NCI-H2107 treated with DMSO at 0.1 percent for 48 hours (cell line): ENCODE measurements around the gene LAMTOR1.

ENCODE experiments used
- DNase-seq: peaks from one replicate; lab custom pipeline; 2025; ENCODE audit not compliant: unreplicated experiment; lab: John Stamatoyannopoulos, UW

Gene LAMTOR1

DNA sequence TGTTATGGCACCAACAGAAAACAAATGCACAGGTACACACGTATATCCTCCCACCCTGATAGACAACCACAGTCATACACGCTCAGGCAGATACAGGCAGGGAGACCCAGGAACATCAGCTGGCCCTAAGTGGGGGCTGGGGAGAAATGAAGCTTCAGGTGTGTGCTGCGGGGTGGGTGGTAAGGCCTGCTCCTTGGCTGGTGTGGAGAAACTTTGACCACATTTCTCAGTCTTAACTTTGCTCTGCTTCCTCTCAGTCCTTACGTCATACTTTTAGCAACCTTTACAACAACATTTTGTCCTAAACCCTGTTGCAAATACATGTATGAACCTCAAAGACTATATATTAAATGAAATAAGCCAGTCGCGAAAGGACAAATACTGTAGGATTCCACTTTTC is 16.1 kb upstream of the LAMTOR1 start:
- no peak for DNase-seq

- no peak for DNase-seq
Observed at GRCh38 chr11:72116019-72116755, 13.1 kb upstream of the LAMTOR1 start.

DNA sequence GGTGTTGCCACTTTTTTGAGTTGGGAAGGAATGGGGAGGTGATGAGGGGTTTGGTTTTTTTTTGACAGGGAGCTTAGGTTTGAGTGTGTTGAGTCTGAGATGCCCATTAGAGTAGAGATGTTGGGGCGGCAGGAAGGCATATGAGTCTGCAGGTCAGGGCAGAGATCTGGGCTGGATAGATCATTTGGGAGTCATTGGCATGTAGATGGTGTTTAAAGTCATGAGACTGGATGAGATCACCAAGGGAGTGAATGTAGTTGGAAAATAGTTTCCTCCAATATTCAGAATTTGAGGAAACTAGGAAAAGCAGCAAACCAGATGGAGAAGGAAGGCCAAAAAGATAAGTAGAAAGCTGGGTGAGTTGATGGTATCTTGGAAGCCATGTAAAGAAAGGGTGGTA is 11.5 kb upstream of the LAMTOR1 start:
- no peak for DNase-seq

- no peak for DNase-seq
Observed at GRCh38 chr11:72112978-72113808, 10.1 kb upstream of the LAMTOR1 start.

- peak; percentile 98 for DNase-seq
Observed at GRCh38 chr11:72112143-72112977, 9.3 kb upstream of the LAMTOR1 start, which contains the start of gene ANAPC15. Gene ANAPC15 (minus strand): TSS chr11:72112695. CDS start chr11:72111276, 1,419 bp downstream.

GRCh38 chr11:72111300-72112142 is 8.4 kb upstream of the LAMTOR1 start:
- DNase-seq: no peak

- DNase-seq: no peak
Observed at GRCh38 chr11:72105888-72106287, 2.8 kb upstream of the LAMTOR1 start, which contains the start of gene TOMT. Gene TOMT (plus strand): TSS chr11:72105924. CDS start chr11:72105952, 28 bp downstream.

- no peak for DNase-seq
Observed at GRCh38 chr11:72103754-72104167, 664 bp upstream of the LAMTOR1 start.

DNA sequence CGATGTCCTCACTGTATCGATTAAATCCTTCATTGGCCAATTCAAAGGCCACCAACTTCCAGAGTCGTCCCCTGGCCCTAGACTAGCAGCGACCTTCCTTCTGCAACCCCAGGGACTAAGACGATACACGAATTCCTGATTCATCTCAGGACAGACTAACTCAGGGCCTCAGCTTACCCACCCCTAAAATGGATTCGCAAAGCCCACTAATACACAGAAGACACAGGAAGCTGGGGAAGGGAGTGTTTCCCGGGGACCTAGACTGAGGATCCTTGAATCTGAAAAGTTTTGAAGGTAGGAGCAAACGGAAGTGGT is 509 bp downstream of the LAMTOR1 start:
- no peak for DNase-seq

DNA sequence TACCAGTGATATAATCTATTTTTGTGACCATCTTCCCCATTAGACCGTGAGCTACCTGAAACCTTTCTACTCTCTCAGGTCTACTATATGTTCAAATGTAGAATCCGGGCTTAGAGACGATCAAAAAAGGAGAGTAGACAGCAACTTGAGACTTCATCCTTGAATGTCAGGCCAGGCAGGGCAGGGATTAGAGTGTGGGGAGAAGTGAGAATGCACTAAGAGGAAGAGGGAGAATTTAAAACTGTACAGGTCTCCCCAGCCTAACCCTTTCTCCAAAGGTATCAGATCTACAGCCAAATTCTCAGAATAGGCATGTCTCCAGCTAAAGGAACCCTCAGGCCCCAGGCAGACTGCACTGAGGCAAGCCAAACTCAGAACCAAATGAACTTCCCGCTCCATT is 935 bp downstream of the LAMTOR1 start:
- no peak for DNase-seq

DNA sequence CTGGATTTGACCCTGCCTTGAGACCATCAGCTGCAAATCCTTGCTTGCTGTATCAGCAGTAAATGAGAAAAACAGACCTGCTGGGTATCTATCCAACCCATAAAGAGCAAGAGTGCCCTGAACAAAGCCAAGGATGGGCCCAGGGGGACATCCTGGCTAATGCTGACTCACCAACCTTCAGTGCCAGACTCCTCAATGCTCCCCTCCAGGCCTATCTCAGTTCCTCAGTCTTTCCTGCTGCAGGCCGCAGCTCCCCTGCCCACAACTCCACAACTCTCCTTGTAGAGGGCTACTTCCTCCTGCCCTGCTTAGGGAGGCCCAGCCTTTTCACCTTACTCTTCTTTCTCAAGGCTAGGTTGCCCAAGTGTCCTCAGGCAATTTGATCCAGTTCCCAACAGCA is 2.6 kb downstream of the LAMTOR1 start:
- DNase-seq: no peak

- no peak for DNase-seq
Observed at GRCh38 chr11:72100009-72100408, 3.1 kb downstream of the LAMTOR1 start.

DNA sequence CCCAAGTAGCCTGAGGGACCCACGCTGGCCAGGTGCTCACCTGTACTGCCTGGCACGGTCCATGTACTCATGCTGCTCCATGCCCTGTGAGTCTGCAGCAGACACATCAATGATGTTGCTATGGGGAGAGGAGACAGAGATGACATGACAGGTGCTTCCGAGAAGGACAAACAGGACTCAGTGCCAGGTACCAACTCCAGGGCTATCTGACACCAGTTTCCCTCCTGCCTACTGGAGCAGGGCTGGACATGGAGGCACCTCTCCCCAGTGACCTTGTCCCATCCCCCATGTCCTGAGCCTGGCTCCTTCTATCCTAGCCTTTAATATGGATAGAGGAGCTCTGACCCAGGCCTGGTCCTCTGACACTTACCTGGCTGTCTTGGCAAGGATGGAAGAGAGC is 4.4 kb downstream of the LAMTOR1 start:
- no peak for DNase-seq

- DNase-seq: no peak
Observed at GRCh38 chr11:72091292-72091691, 11.8 kb downstream of the LAMTOR1 start.

DNA sequence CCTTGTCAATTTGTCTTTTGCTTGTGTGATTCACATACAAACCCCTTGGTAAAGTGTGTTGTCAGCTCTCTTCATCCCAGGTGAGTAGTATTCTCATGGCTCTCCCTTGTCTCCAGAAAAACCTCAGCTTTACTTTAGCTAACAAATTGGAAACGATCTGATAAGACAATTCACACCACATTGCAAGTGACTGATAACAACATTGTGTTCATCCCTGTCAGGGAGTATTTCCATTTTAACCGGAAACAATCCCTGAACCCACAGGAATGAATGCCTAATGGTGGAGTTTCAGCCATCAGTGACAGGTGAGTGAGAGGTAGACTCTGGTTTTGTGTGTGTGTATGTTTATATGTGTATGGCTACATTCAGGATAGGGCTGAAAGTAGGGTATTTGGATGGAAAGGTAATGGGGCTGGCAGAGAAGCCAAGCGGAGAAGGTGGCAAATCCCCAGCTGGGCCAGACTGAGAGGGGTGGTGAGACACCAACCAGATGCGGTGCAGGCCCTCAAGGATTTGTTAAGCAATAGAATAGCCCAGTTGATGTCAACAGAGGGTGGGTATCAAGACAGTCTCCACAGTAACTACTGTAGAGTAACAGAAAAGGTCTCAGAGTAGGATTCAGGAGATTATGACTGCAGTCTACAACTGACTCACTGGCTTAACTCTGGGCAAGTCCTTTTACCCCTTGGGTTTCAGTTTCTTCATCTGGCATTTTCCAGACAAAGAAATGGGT is 14.9 kb downstream of the LAMTOR1 start:
- DNase-seq: no peak

- peak; percentile 99 for DNase-seq
Observed at GRCh38 chr11:72085621-72086351, 17.3 kb downstream of the LAMTOR1 start.

DNA sequence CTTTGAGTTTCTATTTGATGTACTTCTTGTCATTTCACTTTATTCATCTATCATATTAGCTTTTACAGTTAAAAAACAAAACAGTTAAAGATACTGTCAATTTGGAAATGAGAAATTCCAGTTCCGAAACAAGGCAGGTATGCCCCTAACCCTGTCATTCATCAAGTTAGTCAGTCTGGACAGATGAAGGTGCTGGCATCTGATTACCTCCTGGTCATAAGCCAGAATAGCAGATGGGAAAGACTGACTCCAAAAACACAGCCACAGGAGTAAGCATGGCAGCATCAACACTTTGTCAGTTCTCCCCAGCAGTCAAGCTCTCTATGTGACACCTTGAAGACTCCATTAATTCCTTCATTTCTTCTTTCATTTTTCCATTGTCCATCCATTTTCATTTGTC is 18.1 kb downstream of the LAMTOR1 start:
- no peak for DNase-seq

- no peak for DNase-seq
Observed at GRCh38 chr11:72084076-72084475, 19.0 kb downstream of the LAMTOR1 start.

DNA sequence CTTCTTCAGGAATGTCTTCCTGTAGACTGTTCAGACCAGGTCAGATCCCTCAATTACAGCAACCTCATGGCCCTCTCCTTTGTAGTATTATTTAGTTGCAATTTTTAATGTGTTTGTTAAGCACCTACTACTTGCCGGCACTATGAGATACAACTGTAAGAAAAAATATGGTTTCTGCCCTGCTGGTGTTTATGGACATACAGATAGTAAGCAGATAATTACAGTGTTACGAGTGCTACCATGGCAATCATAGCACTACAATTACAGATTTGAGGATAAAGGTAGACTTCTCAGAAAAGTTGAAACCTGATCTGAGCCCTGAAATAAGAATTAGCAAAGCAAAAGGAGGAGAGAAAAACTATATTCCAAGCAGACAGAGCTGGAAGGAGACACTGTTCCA is 19.7 kb downstream of the LAMTOR1 start:
- no peak for DNase-seq
